ENCODE data around the gene MAP3K13.

Gene MAP3K13

GRCh38 chr3:185503521-185503920 lies 140.6 kb downstream of the MAP3K13 start:
- no peak for DNase-seq (ENCODE audit: low read depth)
- no peak for TF ChIP-seq CTCF (conservative IDR thresholded peaks at IDR 0.05; ENCODE audit: low read depth, low read length)

GRCh38 chr3:185504636-185505035 lies 141.7 kb downstream of the MAP3K13 start:
- no peak overlapping the region for H3K4me3 ChIP-seq (ENCODE audit: low read depth, low read length)
- TF ChIP-seq CTCF (conservative IDR thresholded peaks at IDR 0.05; ENCODE audit: low read depth, low read length) = no peak
- no peak for DNase-seq (ENCODE audit: low read depth)

More at GRCh38 chr3:185503521-185503920, 140.6 kb downstream of the MAP3K13 start:
- H3K4me3 ChIP-seq (ENCODE audit: low read depth, low read length) = no peak overlapping the region

- DNase-seq (ENCODE audit: low read depth) = no peak
Measured at GRCh38 chr3:185507883-185508282, 144.9 kb downstream of the MAP3K13 start.

GRCh38 chr3:185508335-185508991 lies 145.5 kb downstream of the MAP3K13 start:
- DNase-seq (ENCODE audit: low read depth) = no peak
- H3K4me3 ChIP-seq (ENCODE audit: low read depth, low read length) = no peak overlapping the region
- no peak for TF ChIP-seq CTCF (conservative IDR thresholded peaks at IDR 0.05; ENCODE audit: low read depth, low read length)

More at GRCh38 chr3:185507883-185508282, 144.9 kb downstream of the MAP3K13 start:
- no peak overlapping the region for H3K4me3 ChIP-seq (ENCODE audit: low read depth, low read length)
- no peak for TF ChIP-seq CTCF (conservative IDR thresholded peaks at IDR 0.05; ENCODE audit: low read depth, low read length)

- no peak for TF ChIP-seq CTCF (conservative IDR thresholded peaks at IDR 0.05; ENCODE audit: low read depth, low read length)
- H3K4me3 ChIP-seq (ENCODE audit: low read depth, low read length) = no peak overlapping the region
- DNase-seq (ENCODE audit: low read depth) = no peak
Measured at GRCh38 chr3:185511711-185512110, 148.8 kb downstream of the MAP3K13 start.

GRCh38 chr3:185517387-185518130 lies 154.6 kb downstream of the MAP3K13 start:
- TF ChIP-seq CTCF (conservative IDR thresholded peaks at IDR 0.05; ENCODE audit: low read depth, low read length) = no peak
- DNase-seq (ENCODE audit: low read depth) = no peak
- no peak overlapping the region for H3K4me3 ChIP-seq (ENCODE audit: low read depth, low read length)

Measured in choroid plexus epithelial cell (primary cell).